HepG2 (cell line): ENCODE results near the gene CPNE4. TPM values are rescaled to one million over a fixed set of nuclear protein-coding genes. Genes with fewer than 3 reads are reported as not detected.

Experiments used
- AHDC1 ChIP-seq: sonication (generic); formaldehyde crosslinking; IDR thresholded peaks from 2 replicates; pipeline ENCODE4 v1.5.1; 2020; ENCODE audit warnings: mild to moderate bottlenecking, missing genetic modification reagents, borderline replicate concordance
- ELK4 ChIP-seq: sonication (generic); formaldehyde crosslinking; IDR thresholded peaks from 2 replicates; pipeline ENCODE4 v1.9.0; 2021; ENCODE audit warnings: missing genetic modification reagents, borderline replicate concordance
- GPN1 ChIP-seq: sonication (generic); formaldehyde crosslinking; IDR thresholded peaks from 2 replicates; pipeline ENCODE4 v1.5.1; 2020; ENCODE audit warnings: missing genetic modification reagents, borderline replicate concordance
- LRRFIP1 ChIP-seq: sonication (generic); formaldehyde crosslinking; conservative IDR thresholded peaks from 2 replicates; pipeline ENCODE4 v1.4.0; 2020; ENCODE audit warnings: missing genetic modification reagents
- MXD1 ChIP-seq: sonication (generic); formaldehyde crosslinking; IDR thresholded peaks from 2 replicates; pipeline ENCODE4 v1.4.0; 2020; ENCODE audit warnings: mild to moderate bottlenecking, missing genetic modification reagents
- NONO ChIP-seq, 2 experiments: fragments of 450-650 bp in 1 of 2; sonication (generic) in 1 of 2; formaldehyde crosslinking in 1 of 2; IDR thresholded peaks in 1 of 2; conservative IDR thresholded peaks in 1 of 2; 2 replicates each; pipeline versions ENCODE4 v1.6.1 to v1.8.0; 2017 to 2022; ENCODE audit warnings: mild to moderate bottlenecking in 1 of 2, missing genetic modification reagents in 1 of 2, moderate library complexity in 1 of 2
- RARG ChIP-seq: sonication (generic); formaldehyde crosslinking; IDR thresholded peaks from 2 replicates; pipeline ENCODE4 v1.4.0; 2020; ENCODE audit warnings: low read depth, mild to moderate bottlenecking, missing genetic modification reagents
- RCOR2 ChIP-seq: IDR thresholded peaks from 2 replicates; pipeline ENCODE4 v1.6.1; 2016; ENCODE audit warnings: missing biosample characterization, missing genetic modification reagents
- THAP9 ChIP-seq: sonication (generic); formaldehyde crosslinking; IDR thresholded peaks from 2 replicates; pipeline ENCODE4; 2020; ENCODE audit warnings: missing genetic modification reagents, mild to moderate bottlenecking, borderline replicate concordance
- ZFYVE20 ChIP-seq: sonication (generic); formaldehyde crosslinking; IDR thresholded peaks from 2 replicates; pipeline ENCODE4 v1.8.0; 2023; ENCODE audit warnings: low read depth, mild to moderate bottlenecking, moderate library complexity, missing genetic modification reagents, borderline replicate concordance
- ZNF121 ChIP-seq: sonication (generic); formaldehyde crosslinking; IDR thresholded peaks from 2 replicates; pipeline ENCODE4 v1.5.0; 2020; ENCODE audit warnings: mild to moderate bottlenecking, missing genetic modification reagents
- ZNF530 ChIP-seq: sonication (generic); formaldehyde crosslinking; IDR thresholded peaks from 2 replicates; pipeline ENCODE4 v1.5.0; 2020; ENCODE audit warnings: low read depth, mild to moderate bottlenecking, missing genetic modification reagents
- ZSCAN30 ChIP-seq: sonication (generic); formaldehyde crosslinking; IDR thresholded peaks from 2 replicates; pipeline ENCODE4 v1.5.0; 2020; ENCODE audit warnings: mild to moderate bottlenecking, missing genetic modification reagents
- polyA plus RNA-seq, 8 experiments: library from polyadenylated mRNA; depleted of rRNA in 3 of 8; stranded (reverse) in 7 of 8; unstranded in 1 of 8; fragments of >200 nt; fragmentation: Illumina TruSeq in 4 of 8; extraction: Trizol in 4 of 8; gene quantifications; 2 replicates each; pipeline versions ENCODE4 v1.2.1 to v1.2.3, GENCODE V29; 2011 to 2016; ENCODE audit warnings: low read depth in 4 of 8, missing spikeins in 1 of 8, mixed read lengths in 1 of 8; ENCODE audit not compliant: insufficient read depth in 1 of 8
- total RNA-seq, 5 experiments: library from RNA; depleted of rRNA; stranded (reverse); fragments of >200 nt; fragmentation: Illumina TruSeq; extraction: Trizol; gene quantifications; 2 replicates each; pipeline ENCODE4 v1.2.3, GENCODE V29; 2016; ENCODE audit warnings: low read depth in 1 of 5

Gene CPNE4
- total and polyA plus RNA-seq, 2 of the 13 experiments (the other 11 are each of a cell fraction or from before 2014, with no cell fraction given): not detected

- no peak for TF ChIP-seq AHDC1
- 0 out of 2 replicates have a peak, but pooled peaks have one; percentile 79 for TF ChIP-seq GPN1 (CRISPR knock-in tag)
- no peak; the same call in 1 of the 2 replicates for TF ChIP-seq MXD1 (CRISPR knock-in tag)
- TF ChIP-seq THAP9 (CRISPR knock-in tag): no peak
- TF ChIP-seq ZSCAN30 (CRISPR knock-in tag): no peak
- TF ChIP-seq ZNF530 (CRISPR knock-in tag): no peak
- TF ChIP-seq ZFYVE20 (CRISPR knock-in tag): peak; percentile 80; the same call in 1 of the 2 replicates
- TF ChIP-seq NONO (IDR thresholded peaks at IDR 0.05): no peak
- no peak for TF ChIP-seq NONO (CRISPR knock-in tag; conservative IDR thresholded peaks at IDR 0.05)
- 0 out of 2 replicates have a peak, but pooled peaks have one; percentile 79 for TF ChIP-seq LRRFIP1 (CRISPR knock-in tag)
- TF ChIP-seq RARG (CRISPR knock-in tag): no peak
- no peak for TF ChIP-seq ELK4 (CRISPR knock-in tag)
- no peak for TF ChIP-seq RCOR2 (CRISPR knock-in tag)
- no peak for TF ChIP-seq ZNF121 (CRISPR knock-in tag)
These were observed at the start of gene CPNE4 (continued) for GRCh38 chr3:132034486-132035464.
